BJ (cell line): ENCODE measurements around the gene MYH11. TPM values are rescaled to one million over a fixed set of nuclear protein-coding genes. Genes with fewer than 3 reads are reported as not detected.

ENCODE experiments used
- CTCF ChIA-PET: fragments of 350-600 bp; formaldehyde crosslinking; extraction: SDS; loops from one replicate; lab custom pipeline; 2021; ENCODE audit warnings: antibody characterized with exemption, inconsistent platforms; lab: Yijun Ruan, JAX
- POLR2A ChIA-PET: fragments of 300-600 bp; sonication (Branson Sonifier 250); formaldehyde crosslinking; extraction: SDS; loops from one replicate; lab custom pipeline; 2021; ENCODE audit warnings: antibody characterized with exemption; lab: Charles Lee
- DNase-seq: peaks from one replicate; pipeline ENCODE4 v3.0.0-alpha.2; 2011; ENCODE audit warnings: low read depth
- H3K27me3 ChIP-seq: 2 replicates; pipeline ENCODE4 v1.6.0; 2011; ENCODE audit warnings: low read length; ENCODE audit not compliant: control insufficient read depth, insufficient read depth
- H3K36me3 ChIP-seq: 2 replicates; pipeline ENCODE4 v1.5.1; 2011; ENCODE audit warnings: low read length; ENCODE audit not compliant: control insufficient read depth, insufficient read depth
- H3K4me3 ChIP-seq: 2 replicates; pipeline ENCODE4 v1.5.1; 2011; ENCODE audit warnings: low read depth, mild to moderate bottlenecking, control low read depth, low read length
- CTCF ChIP-seq: IDR thresholded peaks from 2 replicates; pipeline ENCODE4 v1.5.1; 2011; ENCODE audit warnings: low read depth, mild to moderate bottlenecking, control low read depth, inconsistent platforms, low read length, moderate library complexity; ENCODE audit not compliant: insufficient read depth
- polyA plus RNA-seq: library from polyadenylated mRNA; depleted of rRNA; stranded (reverse); fragments of >200 nt; gene quantifications from 2 replicates; pipeline ENCODE4 v1.2.3, GENCODE V29; 2011

Gene MYH11
- polyA plus RNA-seq, 1 experiment = 0.27 TPM

GRCh38 chr16:15891508-15891907 lies 34.7 kb upstream of the MYH11 start:
- POLR2A ChIA-PET = no interaction called here
- Histone ChIP-seq H3K4me3 (no peak overlapping the region), H3K36me3 (no peaks in the 10 kb centered on the region), H3K27me3 (no peaks in the 10 kb centered on the region)
- TF ChIP-seq CTCF = no peak
- no peak for DNase-seq
- CTCF ChIA-PET = interaction anchor here (0.8 kb wide), 1 partner anchor 184 kb away, joined by 3 read pairs; no protein-coding TSS in a partner anchor

- peak; percentile 23; the same call in 1 of the 2 replicates for TF ChIP-seq CTCF
- POLR2A ChIA-PET = interaction anchor here (0.6 to 0.9 kb wide), 3 partner anchors 9 to 1478 kb away, joined by 3 to 8 read pairs (median 5); no protein-coding TSS in a partner anchor
- DNase-seq = peak; percentile 90
- CTCF ChIA-PET = interaction anchor here (0.8 to 2.4 kb wide), 5 partner anchors 9 to 239 kb away, joined by 3 to 9 read pairs (median 5); no protein-coding TSS in a partner anchor
- H3K36me3 ChIP-seq = no peaks in the 10 kb centered on the region
- H3K27me3 ChIP-seq = no peaks in the 10 kb centered on the region
- peak within 1 kb of the TSS; percentile 78 for H3K4me3 ChIP-seq
Measured at GRCh38 chr16:15888072-15888976, 31.5 kb upstream of the MYH11 start, which contains the start of gene CEP20. CEP20 (minus strand) TSS chr16:15888603; CDS start chr16:15888585, 18 bp downstream.

- no peak for DNase-seq
- Histone ChIP-seq H3K36me3 (0 out of 2 replicates have a peak, but pooled peaks cover 1% of the 10 kb centered on the region), H3K27me3 (no peaks in the 10 kb centered on the region), H3K4me3 (peak overlapping the region; percentile 78)
- POLR2A ChIA-PET = interaction anchor here (0.7 kb wide), 1 partner anchor 11 kb away, joined by 3 read pairs; no protein-coding TSS in a partner anchor
- CTCF ChIA-PET = interaction anchor here (2.3 to 2.4 kb wide), 2 partner anchors 8 to 13 kb away, joined by 8 to 9 read pairs; no protein-coding TSS in a partner anchor
- no peak for TF ChIP-seq CTCF
Measured at GRCh38 chr16:15887283-15887682, 30.5 kb upstream of the MYH11 start.

- H3K36me3 ChIP-seq = 0 out of 2 replicates have a peak, but pooled peaks cover 3% of the 10 kb centered on the region
- no peak overlapping the region for H3K4me3 ChIP-seq
- ChIA-PET POLR2A (no interaction called here), CTCF (interaction anchor here (0.5 to 2.1 kb wide), 2 partner anchors 11 to 156 kb away, joined by 3 to 7 read pairs; no protein-coding TSS in a partner anchor)
- H3K27me3 ChIP-seq = no peaks in the 10 kb centered on the region
- no peak for DNase-seq
- no peak for TF ChIP-seq CTCF
Measured at GRCh38 chr16:15886078-15886477, 29.2 kb upstream of the MYH11 start.

GRCh38 chr16:15885560-15886001 lies 28.8 kb upstream of the MYH11 start:
- POLR2A ChIA-PET = no interaction called here
- DNase-seq = no peak
- CTCF ChIA-PET = interaction anchor here (0.5 to 2.1 kb wide), 2 partner anchors 11 to 155 kb away, joined by 3 to 7 read pairs; no protein-coding TSS in a partner anchor
- H3K27me3 ChIP-seq = no peaks in the 10 kb centered on the region
- no peak for TF ChIP-seq CTCF
- H3K36me3 ChIP-seq = 0 out of 2 replicates have a peak, but pooled peaks cover 3% of the 10 kb centered on the region
- no peak overlapping the region for H3K4me3 ChIP-seq
